ENCODE measurements around the gene SPN.
A peak's percentile ranks its signal among the peaks of the same experiment; 100 is the strongest.
"Not testable (repeated sequence)": the region's sequence is repeated elsewhere in the genome, so short reads cannot be mapped to it uniquely, and the experiment has no call there.

The SPN gene

DNA sequence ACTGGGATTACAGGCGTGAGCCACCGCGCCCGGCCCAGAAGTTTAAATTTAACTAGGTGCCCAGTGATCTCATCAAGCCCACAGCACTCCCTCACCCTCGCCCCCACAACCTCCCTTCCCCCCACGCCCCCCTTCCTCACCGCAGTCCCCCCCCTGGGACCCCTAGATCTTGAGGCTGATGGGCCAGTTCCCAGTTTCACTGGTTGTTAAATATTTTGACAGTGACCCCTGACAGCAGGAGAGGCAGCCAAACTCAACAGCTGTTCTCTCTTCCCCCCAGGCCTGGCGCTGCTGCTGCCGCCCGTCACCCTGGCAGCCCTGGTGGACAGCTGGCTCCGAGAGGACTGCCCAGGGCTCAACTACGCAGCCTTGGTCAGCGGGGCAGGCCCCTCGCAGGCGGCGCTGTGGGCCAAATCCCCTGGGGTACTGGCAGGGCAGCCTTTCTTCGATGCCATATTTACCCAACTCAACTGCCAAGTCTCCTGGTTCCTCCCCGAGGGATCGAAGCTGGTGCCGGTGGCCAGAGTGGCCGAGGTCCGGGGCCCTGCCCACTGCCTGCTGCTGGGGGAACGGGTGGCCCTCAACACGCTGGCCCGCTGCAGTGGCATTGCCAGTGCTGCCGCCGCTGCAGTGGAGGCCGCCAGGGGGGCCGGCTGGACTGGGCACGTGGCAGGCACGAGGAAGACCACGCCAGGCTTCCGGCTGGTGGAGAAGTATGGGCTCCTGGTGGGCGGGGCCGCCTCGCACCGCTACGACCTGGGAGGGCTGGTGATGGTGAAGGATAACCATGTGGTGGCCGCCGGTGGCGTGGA lies 31.5 kb downstream of the SPN start:
- no peak overlapping the region for H3K4me3 ChIP-seq (ENCODE audit: low read depth, low read length)
- H3K36me3 ChIP-seq: peaks cover 12% of the 10 kb centered on the region
- TF ChIP-seq, protein P1, sequence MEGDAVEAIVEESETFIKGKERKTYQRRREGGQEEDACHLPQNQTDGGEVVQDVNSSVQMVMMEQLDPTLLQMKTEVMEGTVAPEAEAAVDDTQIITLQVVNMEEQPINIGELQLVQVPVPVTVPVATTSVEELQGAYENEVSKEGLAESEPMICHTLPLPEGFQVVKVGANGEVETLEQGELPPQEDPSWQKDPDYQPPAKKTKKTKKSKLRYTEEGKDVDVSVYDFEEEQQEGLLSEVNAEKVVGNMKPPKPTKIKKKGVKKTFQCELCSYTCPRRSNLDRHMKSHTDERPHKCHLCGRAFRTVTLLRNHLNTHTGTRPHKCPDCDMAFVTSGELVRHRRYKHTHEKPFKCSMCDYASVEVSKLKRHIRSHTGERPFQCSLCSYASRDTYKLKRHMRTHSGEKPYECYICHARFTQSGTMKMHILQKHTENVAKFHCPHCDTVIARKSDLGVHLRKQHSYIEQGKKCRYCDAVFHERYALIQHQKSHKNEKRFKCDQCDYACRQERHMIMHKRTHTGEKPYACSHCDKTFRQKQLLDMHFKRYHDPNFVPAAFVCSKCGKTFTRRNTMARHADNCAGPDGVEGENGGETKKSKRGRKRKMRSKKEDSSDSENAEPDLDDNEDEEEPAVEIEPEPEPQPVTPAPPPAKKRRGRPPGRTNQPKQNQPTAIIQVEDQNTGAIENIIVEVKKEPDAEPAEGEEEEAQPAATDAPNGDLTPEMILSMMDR (IDR thresholded peaks at IDR 0.05; ENCODE audit: low read depth, low read length): no peak
- H3K4me1 ChIP-seq: no peaks in the 10 kb centered on the region; the same call in 1 of the 2 replicates
- no peaks in the 10 kb centered on the region for H3K27me3 ChIP-seq
- H3K9me3 ChIP-seq: no peaks in the 10 kb centered on the region
- DNase-seq: peak; percentile 26

DNA sequence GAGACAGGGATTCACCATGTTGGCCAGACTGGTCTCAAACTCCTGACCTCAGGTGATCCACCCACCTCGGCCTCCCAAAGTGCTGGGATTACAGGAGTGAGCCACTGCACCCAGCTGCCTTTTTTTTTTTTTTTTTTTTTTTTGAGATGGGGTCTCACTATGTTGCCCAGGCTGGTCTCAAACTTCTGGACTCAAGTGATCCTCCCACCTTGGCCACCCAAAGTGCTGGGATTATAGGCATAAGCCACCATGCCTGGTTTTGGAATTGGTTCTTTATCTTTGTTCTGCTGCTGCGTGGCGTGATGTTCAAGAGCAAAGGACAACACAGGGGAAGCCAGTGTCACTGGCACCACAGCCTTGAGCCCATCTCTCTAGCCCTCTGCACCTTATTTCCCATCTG lies 32.6 kb downstream of the SPN start:
- H3K4me3 ChIP-seq (ENCODE audit: low read depth, low read length); H3K4me1 ChIP-seq; DNase-seq; H3K27me3 ChIP-seq; H3K9me3 ChIP-seq: not testable (repeated sequence)
- H3K36me3 ChIP-seq: peaks cover 12% of the 10 kb centered on the region

DNA sequence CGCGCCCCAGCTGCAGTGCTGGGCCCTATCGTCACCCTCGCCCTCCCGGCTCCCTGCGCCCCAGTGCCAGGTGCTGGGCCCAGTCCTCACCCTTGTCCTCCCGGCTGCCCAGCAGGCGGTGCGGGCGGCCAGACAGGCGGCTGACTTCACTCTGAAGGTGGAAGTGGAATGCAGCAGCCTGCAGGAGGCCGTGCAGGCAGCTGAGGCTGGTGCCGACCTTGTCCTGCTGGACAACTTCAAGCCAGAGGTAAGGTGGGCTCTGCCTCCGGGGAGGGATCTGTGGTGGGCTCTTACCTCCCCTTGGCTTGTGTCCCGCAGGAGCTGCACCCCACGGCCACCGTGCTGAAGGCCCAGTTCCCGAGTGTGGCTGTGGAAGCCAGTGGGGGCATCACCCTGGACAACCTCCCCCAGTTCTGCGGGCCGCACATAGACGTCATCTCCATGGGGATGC lies 33.9 kb downstream of the SPN start:
- Histone ChIP-seq H3K9me3 (no peaks in the 10 kb centered on the region), H3K4me1 (no peaks in the 10 kb centered on the region; the same call in 1 of the 2 replicates), H3K36me3 (peaks cover 12% of the 10 kb centered on the region), H3K4me3 (ENCODE audit: low read depth, low read length) (no peak overlapping the region), H3K27me3 (no peaks in the 10 kb centered on the region)
- no peak for DNase-seq
- TF ChIP-seq, protein P1 (IDR thresholded peaks at IDR 0.05; ENCODE audit: low read depth, low read length): no peak

GRCh38 chr16:29697391-29697790 lies 34.3 kb downstream of the SPN start:
- TF ChIP-seq, protein P1 (IDR thresholded peaks at IDR 0.05; ENCODE audit: low read depth, low read length): no peak

GRCh38 chr16:29698042-29698441 lies 35.0 kb downstream of the SPN start:
- no peak for DNase-seq
- Histone ChIP-seq H3K27me3 (no peaks in the 10 kb centered on the region), H3K4me3 (ENCODE audit: low read depth, low read length) (no peak overlapping the region), H3K9me3 (no peaks in the 10 kb centered on the region), H3K4me1 (no peaks in the 10 kb centered on the region; the same call in 1 of the 2 replicates), H3K36me3 (peaks cover 12% of the 10 kb centered on the region)
- TF ChIP-seq, protein P1 (IDR thresholded peaks at IDR 0.05; ENCODE audit: low read depth, low read length): no peak

More at GRCh38 chr16:29697391-29697790, 34.3 kb downstream of the SPN start:
- Histone ChIP-seq H3K4me1 (no peaks in the 10 kb centered on the region; the same call in 1 of the 2 replicates), H3K9me3 (no peaks in the 10 kb centered on the region), H3K36me3 (peaks cover 12% of the 10 kb centered on the region), H3K4me3 (ENCODE audit: low read depth, low read length) (no peak overlapping the region), H3K27me3 (no peaks in the 10 kb centered on the region)
- DNase-seq: no peak

DNA sequence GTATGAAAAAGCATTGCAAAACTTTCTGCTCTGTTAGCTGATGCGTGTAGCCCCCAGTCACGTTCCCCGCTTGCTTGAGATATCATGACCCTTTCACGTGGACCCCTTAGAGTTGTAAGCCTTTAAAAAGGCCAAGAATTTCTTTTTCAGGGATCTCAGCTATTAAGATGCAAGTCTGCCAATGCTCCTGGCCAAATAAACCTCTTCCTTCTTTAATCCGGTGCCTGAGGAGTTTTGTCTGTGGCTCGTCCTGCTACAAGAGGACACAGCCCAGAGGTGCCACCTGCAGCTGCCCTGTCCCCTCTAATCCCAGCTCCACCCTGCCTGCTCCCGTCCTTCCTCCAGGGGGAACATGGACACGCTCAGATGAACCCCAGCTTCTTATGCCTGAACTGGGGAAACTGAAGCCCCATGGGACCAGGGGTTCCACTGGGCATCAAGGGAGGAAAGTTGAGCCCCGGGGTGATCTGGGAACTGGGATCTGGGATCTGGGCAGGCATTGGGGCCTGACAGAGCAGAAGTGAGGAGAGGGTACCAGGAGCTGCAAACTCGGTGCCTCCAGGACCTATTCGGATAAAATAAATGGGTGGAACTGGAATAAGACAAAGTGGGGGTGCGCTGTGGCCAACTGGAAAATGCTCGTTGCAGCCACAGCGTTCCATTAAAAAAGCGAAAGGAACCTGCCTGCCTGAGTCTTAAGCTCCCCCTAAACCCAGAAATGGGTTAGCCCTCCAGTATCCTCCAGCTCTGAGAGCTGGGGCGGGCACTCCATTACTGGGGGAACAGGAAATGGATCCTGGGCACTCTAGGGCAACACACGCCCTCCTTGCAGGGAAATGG lies 35.7 kb downstream of the SPN start:
- H3K4me3 ChIP-seq (ENCODE audit: low read depth, low read length): no peak overlapping the region
- H3K9me3 ChIP-seq: no peaks in the 10 kb centered on the region
- no peaks in the 10 kb centered on the region; the same call in 1 of the 2 replicates for H3K4me1 ChIP-seq
- TF ChIP-seq, protein P1 (IDR thresholded peaks at IDR 0.05; ENCODE audit: low read depth, low read length): no peak
- DNase-seq: no peak
- H3K27me3 ChIP-seq: no peaks in the 10 kb centered on the region
- H3K36me3 ChIP-seq: peaks cover 12% of the 10 kb centered on the region
